HG03025 (cell line): ENCODE measurements around the gene ZRANB1.
A peak's percentile ranks its signal among the peaks of the same experiment; 100 is the strongest.
"Not testable (repeated sequence)": the region's sequence is repeated elsewhere in the genome, so short reads cannot be mapped to it uniquely, and the experiment has no call there.

Experiments used
- ATAC-seq: cut with Tn5 transposase; IDR thresholded peaks from one replicate; pipeline ENCODE4 v1.9.1; 2021; ENCODE audit warnings: mild to moderate bottlenecking, moderate library complexity; ENCODE audit not compliant: unreplicated experiment, low FRiP score

ZRANB1 gene

GRCh38 chr10:124941823-124942222 lies at the start of gene ZRANB1:
ZRANB1 (plus strand) TSS chr10:124942123; CDS start chr10:124942494, 371 bp downstream.
- no peak for ATAC-seq

GRCh38 chr10:124892905-124893304 lies 49.0 kb upstream of the ZRANB1 start:
- ATAC-seq, result no peak

GRCh38 chr10:124894569-124895215 lies 47.2 kb upstream of the ZRANB1 start:
- no peak for ATAC-seq

GRCh38 chr10:124896751-124897150 lies 45.2 kb upstream of the ZRANB1 start:
- ATAC-seq, result no peak

- no peak for ATAC-seq
These were observed 43.5 kb upstream of the ZRANB1 start for GRCh38 chr10:124898471-124898870.

- ATAC-seq, result no peak
These were observed 42.8 kb upstream of the ZRANB1 start for GRCh38 chr10:124899151-124899550.

GRCh38 chr10:124902462-124902861 lies 39.5 kb upstream of the ZRANB1 start:
- no peak for ATAC-seq

GRCh38 chr10:124903111-124903510 lies 38.8 kb upstream of the ZRANB1 start:
- no peak for ATAC-seq

GRCh38 chr10:124904796-124905195 lies 37.1 kb upstream of the ZRANB1 start:
- ATAC-seq, result no peak

- ATAC-seq, result no peak
These were observed 35.3 kb upstream of the ZRANB1 start for GRCh38 chr10:124906551-124907001.

GRCh38 chr10:124909563-124909962 lies 32.4 kb upstream of the ZRANB1 start:
- ATAC-seq, result no peak

GRCh38 chr10:124911124-124912067 lies 30.5 kb upstream of the ZRANB1 start:
- no peak for ATAC-seq

GRCh38 chr10:124912101-124912886 lies 29.6 kb upstream of the ZRANB1 start:
- no peak for ATAC-seq

GRCh38 chr10:124913167-124913566 lies 28.8 kb upstream of the ZRANB1 start:
- ATAC-seq, result no peak

GRCh38 chr10:124914398-124914797 lies 27.5 kb upstream of the ZRANB1 start:
- not testable (repeated sequence) for ATAC-seq

GRCh38 chr10:124916098-124916584 lies 25.8 kb upstream of the ZRANB1 start:
- ATAC-seq, result peak; percentile 3

- peak; percentile 89 for ATAC-seq
These were observed 25.1 kb upstream of the ZRANB1 start for GRCh38 chr10:124916585-124917427.

- ATAC-seq, result peak; percentile 10
These were observed 24.3 kb upstream of the ZRANB1 start for GRCh38 chr10:124917428-124918190.
